Medulla oblongata (tissue), 1 donor: Measurements from ENCODE around the gene PIK3R4.

Experiments used
- DNase-seq: peaks from one replicate; pipeline ENCODE4 v3.0.0-alpha.2; 2015; ENCODE audit errors: extremely low spot score

PIK3R4 gene

GRCh38 chr3:130746246-130747039 lies at the start of gene PIK3R4:
TSS of gene PIK3R4 (minus strand) at chr3:130746829. CDS start at chr3:130745218, 1,611 bp downstream.
- peak; percentile 99 for DNase-seq

- DNase-seq: no peak
Observed at GRCh38 chr3:130795396-130795795, 48.8 kb upstream of the PIK3R4 start.

- no peak for DNase-seq
Observed at GRCh38 chr3:130792246-130792645, 45.6 kb upstream of the PIK3R4 start.

DNA sequence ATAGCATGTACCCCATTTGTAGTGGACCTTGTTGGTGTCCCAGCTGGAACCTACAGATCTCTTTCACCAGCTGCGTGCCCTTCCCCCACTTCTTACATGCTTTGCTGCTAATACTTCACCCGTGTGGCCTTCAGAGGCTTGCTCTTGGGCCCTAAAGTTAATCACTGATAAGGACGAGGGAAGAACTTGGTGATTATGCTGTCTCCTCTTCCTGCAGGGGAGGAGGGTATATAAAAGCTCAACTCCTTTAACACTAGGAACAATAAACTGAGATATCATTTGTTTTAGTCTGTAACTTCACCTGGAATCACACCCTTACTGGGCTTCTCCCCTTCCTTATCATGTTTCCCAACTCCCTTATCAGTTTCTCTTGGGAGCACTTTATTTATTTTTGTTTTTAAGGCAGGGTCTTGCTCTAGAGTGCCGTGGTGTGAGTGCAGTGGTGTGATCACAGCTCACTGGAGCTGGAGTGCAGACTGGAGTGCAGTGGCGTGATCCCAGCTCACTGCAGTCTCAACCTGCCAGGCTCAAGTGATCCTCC lies 43.2 kb upstream of the PIK3R4 start:
- no peak for DNase-seq

DNA sequence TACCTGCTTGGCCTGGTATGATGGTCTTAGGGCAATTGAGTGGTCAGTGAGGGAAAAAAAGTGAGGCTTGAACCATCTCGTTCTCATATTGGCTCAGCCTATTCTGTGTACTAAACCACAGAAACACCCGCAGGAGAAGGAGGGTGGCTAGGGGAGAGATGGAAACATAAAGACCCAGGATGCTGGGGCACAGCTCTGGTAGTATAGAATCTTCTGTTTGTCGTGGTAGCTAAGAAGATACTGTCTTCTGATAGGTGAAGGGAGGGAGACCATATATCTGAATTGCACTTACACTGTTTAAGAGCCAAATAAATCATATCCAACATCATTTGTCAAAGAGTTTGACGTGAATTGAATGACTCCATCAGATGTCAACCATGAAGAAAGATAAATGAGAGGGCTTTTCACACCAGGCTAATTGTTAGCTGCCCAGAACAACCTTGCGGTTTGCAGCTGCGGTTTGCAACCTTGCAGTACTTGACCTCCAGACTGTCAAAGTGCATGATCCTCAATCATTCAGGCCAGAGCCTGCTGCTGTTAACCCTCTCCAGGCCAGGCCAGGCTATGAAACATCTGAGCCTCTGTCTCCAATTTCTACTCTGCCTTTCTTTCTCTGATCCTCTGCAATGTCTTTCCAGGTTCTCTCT lies 40.9 kb upstream of the PIK3R4 start:
- no peak for DNase-seq

DNA sequence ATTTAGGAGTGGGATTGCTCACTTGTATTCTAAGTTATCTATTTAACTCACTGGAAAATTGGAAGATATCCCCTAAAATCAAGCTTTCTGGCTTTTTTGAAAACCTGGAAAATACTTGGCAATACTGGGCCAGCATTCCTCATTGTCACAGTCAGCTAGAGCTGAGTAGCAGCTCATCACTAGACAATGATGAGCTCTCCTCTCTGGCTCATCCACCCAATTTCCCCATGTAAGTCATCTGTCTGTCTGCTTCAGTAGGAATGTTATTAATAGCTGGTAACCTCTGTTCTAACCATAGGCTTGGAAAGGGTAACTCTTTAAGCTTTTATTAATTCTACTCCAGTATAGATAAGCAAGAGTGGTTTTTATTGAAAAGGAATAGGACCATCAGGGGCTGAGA lies 39.7 kb upstream of the PIK3R4 start:
- no peak for DNase-seq

DNA sequence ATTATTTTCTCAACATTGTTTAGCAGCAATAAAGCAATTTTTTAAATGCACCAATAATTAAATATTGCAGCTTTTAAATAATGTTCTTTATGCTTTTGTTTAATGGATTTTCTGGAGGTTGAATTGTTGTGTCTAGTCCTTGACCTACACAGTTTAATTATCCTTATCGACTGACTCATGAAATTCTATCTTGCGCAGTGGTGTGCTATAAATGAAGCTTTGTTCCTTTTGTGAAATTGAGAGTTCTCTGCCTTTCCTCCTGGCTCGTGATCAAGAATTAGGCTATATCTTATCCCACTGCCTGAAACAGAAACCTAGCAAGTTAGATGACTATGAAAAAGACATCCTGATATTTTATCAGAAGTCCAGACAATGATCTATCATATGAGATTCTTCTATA lies 37.0 kb upstream of the PIK3R4 start:
- DNase-seq: no peak

- no peak for DNase-seq
Observed at GRCh38 chr3:130779486-130779885, 32.9 kb upstream of the PIK3R4 start.

DNA sequence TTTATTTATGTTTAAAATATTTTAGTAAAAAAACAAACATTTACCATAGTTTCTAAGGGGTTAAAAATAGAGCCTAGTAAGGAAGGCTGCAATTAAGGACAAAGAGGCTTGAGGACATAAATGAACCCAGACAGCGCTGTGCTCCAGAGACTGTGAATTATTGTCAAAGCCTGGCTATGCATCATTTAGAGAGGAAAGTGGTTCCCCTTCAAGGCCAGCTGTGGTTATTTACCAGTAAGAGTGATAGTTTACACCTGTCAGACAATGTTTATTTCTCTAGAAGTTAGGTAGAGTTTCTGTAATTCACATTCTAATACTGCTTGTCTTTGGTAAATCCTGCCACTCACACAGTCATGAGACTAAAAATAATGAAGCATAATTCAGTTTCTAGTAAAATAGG lies 32.4 kb upstream of the PIK3R4 start:
- DNase-seq: no peak

DNA sequence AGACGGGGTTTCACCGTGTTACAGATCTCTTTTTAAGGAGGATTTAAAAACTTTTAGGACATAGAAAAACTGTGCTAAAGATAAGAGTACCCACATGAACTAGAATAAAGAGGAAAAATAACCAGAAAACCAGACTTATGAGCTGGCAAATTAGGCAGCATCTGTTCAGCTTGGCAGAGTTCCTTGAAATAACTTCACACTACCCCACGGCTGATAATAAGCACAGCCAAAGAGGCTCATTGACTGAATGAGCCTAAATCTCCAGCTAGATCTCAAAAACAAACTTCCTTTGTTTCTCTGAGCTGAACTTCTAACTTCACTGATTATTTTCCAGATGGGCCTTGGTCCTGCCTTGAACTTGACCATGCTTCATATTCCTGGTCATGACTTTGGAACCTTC lies 26.7 kb upstream of the PIK3R4 start:
- DNase-seq: no peak

DNA sequence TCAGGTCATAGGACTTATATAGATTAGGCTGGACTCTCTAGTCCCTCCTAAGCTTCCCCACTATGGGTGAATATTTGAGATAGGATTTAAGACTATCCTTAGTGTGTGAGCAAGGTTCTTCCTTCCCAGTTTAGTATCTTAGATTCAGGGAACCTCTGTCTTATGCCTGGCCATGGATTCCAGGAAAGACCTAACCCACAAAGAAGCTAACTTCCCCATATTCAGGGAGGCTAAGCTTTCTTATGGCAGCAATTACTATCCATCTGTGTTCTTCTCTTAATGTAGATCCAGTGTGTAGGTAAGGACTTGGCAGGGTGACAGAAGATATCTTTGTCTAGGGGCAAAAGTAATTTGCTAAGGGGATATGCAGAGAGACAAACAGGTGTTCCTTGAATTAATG lies 25.5 kb upstream of the PIK3R4 start:
- DNase-seq: no peak

- DNase-seq: no peak
Observed at GRCh38 chr3:130770644-130771043, 24.0 kb upstream of the PIK3R4 start.

DNA sequence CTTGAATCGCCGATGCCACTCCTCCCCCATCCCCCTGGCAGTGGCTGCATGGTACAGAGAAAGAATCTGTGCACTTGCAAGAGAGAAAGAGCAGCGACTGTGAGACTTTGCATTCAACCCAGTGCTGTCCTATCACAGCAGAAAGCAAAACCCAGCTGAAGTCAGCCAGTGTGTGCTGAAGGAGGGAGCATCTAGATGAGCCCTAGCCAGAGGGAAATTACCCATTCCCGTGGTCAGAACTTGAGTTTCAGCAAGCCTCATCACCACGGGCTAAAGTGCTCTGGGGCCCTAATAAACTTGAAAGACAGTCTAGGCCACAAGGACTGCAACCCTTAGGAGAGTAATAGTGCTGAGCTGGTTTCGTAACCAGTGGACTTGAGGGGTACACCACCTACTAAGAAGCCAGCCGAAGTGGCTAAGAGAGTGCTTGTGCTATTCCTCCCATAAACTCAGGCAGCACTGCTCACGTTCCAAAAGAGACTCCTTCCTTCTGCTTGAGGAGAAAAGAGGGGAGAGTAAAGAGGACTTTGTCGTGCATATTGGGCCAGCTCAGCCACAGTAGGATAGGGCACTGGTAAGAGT lies 15.2 kb upstream of the PIK3R4 start:
- no peak for DNase-seq

- no peak for DNase-seq
Observed at GRCh38 chr3:130760922-130761321, 14.3 kb upstream of the PIK3R4 start.

DNA sequence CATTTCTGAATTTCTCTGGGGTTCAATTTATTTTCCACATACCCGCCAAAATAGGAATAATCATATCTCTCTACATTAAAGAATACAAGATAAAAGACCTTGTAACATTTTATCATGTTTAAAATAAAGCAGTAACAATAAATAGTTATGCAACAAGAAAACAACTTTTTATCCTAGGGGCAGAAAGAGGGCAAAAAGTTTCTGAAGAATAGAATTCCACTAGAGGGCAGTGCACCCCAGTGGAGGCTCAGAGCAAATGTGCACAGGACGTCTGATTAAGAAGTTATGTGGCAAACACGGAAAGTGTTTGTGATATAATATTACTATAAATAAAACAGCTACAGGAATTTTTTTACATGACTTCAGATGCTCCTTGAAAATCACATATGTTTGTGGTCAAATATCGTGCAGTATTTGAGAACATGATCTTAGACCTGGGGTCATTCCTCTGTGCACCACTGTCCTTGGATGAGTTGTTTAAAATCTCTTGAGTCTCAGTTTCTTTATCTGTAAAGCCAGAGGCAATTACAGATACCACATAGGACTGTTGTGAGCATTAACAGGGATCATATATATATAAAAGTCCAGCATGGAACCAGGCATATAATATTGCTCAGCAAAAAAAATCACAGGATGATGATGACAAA lies 13.2 kb upstream of the PIK3R4 start:
- DNase-seq: peak; percentile 84

GRCh38 chr3:130758624-130759369 lies 12.2 kb upstream of the PIK3R4 start:
- no peak for DNase-seq

DNA sequence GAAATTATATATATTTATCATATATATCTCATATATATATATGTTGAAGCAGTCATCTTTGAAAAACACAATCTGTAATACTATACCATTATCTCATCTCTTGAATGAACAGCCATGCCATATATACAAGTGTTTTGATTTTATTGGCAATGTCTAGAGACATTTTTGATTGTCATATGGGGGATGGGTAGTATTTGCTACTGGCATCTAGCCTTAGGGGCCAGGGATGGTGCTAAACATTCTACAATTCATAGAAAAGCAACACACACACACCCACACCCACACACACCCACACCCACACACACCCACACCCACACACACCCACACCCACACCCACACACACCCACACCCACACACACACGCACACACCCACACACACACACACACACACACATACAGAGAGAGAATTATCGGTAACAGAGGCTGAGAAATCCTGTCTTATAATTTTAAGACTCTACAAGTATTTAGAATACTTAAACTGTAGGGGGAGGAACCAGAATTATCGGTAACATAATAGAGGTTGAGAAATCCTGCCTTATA lies 11.1 kb upstream of the PIK3R4 start:
- DNase-seq: no peak

DNA sequence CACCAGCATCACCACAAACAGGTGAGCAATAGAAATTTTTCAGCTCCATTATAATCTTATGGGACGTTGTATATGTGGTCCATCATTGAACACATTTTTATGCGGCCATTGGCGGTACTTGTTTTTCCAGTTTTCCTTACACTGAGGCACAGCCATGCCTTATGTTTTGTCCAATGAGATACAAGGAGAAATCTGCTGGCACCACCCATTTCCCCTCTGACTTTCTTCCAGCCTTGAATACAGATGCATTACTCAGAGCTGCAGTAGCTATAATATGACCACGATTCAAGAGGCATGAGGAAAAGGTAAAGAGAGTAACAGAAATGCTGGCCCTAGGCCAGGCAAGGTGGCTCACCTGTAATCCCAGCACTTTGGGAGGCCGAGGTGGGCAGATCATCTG lies 9.0 kb upstream of the PIK3R4 start:
- DNase-seq: no peak

GRCh38 chr3:130748981-130749380 lies 2.4 kb upstream of the PIK3R4 start:
- DNase-seq: no peak

DNA sequence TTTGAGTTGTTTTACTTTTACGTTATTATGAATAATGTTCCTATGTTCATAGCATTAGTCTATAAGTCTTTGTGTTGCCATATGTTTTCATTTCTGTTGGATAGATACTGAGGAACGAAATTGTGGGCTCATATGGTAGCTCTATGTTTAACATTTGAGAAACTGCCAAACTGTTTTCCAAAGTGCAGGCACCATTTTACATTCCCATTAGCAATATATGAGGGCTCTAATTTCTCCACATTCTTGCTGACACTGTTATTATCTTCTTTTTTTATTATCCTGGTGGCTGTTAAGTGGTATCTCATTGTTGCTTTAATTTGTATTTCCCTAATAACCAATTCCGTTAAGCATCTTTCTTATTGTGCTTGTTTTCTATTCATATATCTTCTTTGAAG lies 1.8 kb upstream of the PIK3R4 start:
- DNase-seq: no peak

GRCh38 chr3:130743354-130743753 lies 3.3 kb downstream of the PIK3R4 start:
- no peak for DNase-seq
